8988T (cell line): ENCODE measurements around the gene KATNAL2.

ENCODE experiments used
- DNase-seq: peaks from one replicate; pipeline ENCODE4 v3.0.0; 2011

KATNAL2 gene

GRCh38 chr18:47120428-47120827 lies 203.0 kb downstream of the KATNAL2 start:
- DNase-seq = no peak

GRCh38 chr18:47121146-47121545 lies 203.7 kb downstream of the KATNAL2 start:
- DNase-seq = no peak

GRCh38 chr18:47141289-47141688 lies 223.9 kb downstream of the KATNAL2 start:
- DNase-seq = no peak

GRCh38 chr18:47143153-47143552 lies 225.8 kb downstream of the KATNAL2 start:
- no peak for DNase-seq

- no peak for DNase-seq
Measured at GRCh38 chr18:47143899-47144485, 226.6 kb downstream of the KATNAL2 start.

- DNase-seq = no peak
Measured at GRCh38 chr18:47146206-47146605, 228.8 kb downstream of the KATNAL2 start.

GRCh38 chr18:47149457-47150028 lies 232.1 kb downstream of the KATNAL2 start:
- no peak for DNase-seq

GRCh38 chr18:47150029-47150823 lies 232.8 kb downstream of the KATNAL2 start, which contains the start of gene HDHD2:
Gene HDHD2, minus strand, starts transcription at chr18:47150500. Its CDS starts 14,061 bp downstream, at chr18:47136439.
- DNase-seq = peak; percentile 67

- no peak for DNase-seq
Measured at GRCh38 chr18:47150824-47151366, 233.5 kb downstream of the KATNAL2 start.

GRCh38 chr18:47151439-47151838 lies 234.0 kb downstream of the KATNAL2 start:
- DNase-seq = no peak
